Stimulated activated CD4-positive, alpha-beta T cell treated with anti-CD3 and anti-CD28 coated beads, Interleukin-15, amount 100 ng/mL, for 1 hour (primary cell): ENCODE results near the gene RNU4-1.
A peak's percentile ranks its signal among the peaks of the same experiment; 100 is the strongest.
"Not testable (repeated sequence)": the region's sequence is repeated elsewhere in the genome, so short reads cannot be mapped to it uniquely, and the experiment has no call there.

Experiments used
- DNase-seq, 2 donors: peaks; one replicate each; pipeline ENCODE4 v3.0.0-alpha.2; 2020; ENCODE audit warnings: low read depth in 1 of 2, low spot score in 1 of 2

Gene RNU4-1

GRCh38 chr12:120259418-120260202 is 33.4 kb downstream of the RNU4-1 start:
- no peak for DNase-seq

DNA sequence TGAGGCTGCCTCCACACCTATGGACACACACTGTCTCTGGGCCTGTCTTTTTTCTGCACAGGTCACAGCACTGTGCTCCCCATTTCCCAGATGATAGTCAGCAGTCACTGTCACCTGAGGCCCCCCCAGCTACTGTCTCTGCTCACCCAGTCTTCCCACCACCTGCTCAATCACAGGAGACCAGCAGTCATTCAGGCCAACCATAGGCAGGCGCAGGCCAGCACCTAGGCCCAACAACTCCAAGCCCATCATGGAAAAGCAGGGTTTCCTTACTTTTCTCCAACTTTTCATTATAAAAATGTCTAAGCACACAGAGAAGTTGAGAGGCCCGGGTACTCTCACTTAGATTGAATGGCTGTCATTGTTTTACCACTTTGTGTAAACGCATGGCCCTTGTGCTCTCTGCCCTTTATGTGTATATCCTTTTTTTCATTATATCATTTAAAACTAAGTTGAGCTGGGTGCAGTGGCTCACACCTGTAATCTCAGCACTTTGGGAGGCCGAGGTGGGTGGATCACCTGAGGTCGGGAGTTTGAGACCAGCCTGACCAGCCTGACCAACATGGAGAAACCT is 34.6 kb downstream of the RNU4-1 start:
- no peak for DNase-seq

GRCh38 chr12:120257041-120257821 is 35.8 kb downstream of the RNU4-1 start:
- DNase-seq = no peak

DNA sequence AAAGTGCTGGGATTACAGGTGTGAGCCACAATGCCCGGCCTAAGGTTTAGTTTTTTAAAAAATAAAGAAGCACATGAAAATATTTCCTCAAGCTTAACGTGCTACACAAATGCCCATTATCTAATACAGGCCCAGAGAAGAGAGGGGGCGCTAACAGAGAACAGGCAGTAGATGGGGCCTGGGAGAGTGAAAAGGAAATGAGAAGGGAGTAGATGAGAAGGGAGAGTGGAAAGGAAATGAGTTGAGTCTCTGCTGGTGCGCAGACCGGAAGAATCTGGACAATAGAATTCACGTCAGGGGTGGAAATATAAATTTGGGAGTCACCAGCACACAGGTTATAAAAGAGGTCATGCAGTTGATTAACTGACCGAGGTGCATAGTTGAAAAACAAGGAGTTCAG is 38.2 kb downstream of the RNU4-1 start:
- no peak for DNase-seq

- DNase-seq = not testable (repeated sequence)
Observed at GRCh38 chr12:120253313-120253712, 39.7 kb downstream of the RNU4-1 start.

DNA sequence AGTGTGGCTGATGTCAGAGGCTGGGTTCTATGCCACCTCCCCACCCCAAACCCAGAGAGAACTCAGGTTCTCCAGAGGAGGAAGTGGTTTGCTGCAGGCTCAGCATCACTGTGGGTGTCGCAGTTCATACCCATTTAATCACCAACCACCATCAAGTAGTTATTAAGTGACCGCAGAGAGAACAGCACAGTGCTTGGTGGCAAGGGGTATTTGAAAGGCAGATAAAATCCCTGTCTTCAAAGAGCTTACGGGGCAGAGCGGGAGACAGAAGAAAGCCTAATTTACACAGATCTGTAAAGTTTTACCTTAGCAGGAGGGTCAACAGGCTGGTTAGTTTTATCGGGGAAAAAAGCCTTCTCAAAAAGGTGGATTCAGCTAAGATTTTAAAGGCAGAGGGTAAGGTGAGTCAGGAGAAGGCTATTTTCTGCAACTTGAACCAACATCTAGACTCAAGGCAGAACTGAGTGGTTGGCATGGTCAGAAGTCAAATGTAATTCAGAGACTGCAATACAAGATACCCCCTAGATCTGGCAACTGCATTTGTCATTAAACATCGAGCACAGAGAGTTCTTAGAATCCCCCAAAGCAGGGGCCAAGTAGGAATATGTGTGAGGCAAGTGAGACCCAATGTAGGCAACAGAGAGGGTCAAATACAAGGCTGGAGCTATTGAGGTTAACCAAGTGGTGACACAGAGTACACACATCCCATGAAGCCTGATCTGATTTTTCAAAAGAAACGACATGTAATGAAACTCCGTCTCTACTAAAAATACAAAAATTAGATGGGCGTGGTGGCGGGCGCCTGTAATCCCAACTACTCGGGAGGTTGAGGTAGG is 40.7 kb downstream of the RNU4-1 start:
- peak in 1 of 2 donors; percentile 52 for DNase-seq

DNA sequence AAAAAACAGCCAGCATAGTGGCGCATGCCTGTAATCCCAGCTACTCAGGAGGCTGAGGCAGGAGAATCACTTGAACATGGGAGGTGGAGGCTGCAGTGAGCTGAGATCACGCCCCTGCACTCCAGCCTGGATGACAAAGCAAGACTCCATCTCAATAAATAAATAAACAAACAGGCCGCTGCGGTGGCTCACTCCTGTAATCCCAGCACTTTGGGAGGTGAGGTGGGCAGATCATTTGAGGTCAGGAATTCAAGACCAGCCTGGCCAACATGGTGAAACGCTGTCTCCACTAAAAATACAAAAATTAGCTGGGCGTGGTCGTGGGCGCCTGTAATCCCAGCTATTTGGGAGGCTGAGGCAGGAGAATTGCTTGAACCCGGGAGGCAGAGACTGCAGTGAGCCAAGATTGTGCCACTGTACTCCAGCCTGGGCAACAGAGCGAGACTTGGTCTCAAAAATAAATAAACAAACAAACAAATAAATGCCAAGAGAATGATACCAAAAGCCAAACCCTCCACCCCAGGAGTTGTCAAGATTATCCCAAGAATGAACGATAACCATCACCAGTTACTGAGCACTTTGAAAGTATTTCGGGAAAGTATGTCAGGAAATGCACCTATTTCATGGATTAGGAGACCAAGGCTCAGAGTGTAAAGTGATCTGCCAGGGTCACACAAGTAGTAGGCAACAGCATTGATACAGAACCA is 41.5 kb downstream of the RNU4-1 start:
- not testable (repeated sequence) for DNase-seq

GRCh38 chr12:120249875-120250795 is 42.9 kb downstream of the RNU4-1 start:
- DNase-seq = no peak

DNA sequence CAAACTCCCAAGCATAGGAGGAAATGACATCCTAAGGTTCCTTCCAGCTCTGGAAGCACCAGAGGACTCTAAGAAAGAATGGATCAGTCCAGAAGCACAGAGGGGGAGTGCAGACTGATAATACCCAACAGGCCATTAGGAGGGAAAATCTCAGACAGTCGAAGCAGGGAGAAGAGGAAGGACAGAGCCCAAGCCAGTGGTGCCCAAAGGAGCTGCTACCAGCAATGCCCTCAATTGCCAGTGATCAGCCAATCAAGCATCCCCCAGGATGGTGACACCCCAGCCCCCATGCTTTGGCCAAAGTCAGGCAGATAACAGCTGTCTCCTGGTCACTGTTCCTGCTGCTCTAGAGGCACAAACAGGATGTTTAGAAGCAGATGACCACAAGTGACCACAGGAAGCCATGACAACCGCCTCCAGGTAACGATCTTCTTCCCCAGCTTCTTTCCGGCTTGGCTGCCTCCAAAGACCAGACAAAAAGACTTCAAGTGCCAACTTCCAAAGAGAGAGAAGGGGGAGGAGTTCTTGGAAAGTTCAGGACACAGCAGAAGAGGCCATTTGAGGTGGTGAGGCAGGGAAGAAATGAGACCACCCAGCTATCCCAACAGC is 43.7 kb downstream of the RNU4-1 start:
- no peak for DNase-seq

GRCh38 chr12:120247621-120248030 is 45.4 kb downstream of the RNU4-1 start:
- DNase-seq = no peak

DNA sequence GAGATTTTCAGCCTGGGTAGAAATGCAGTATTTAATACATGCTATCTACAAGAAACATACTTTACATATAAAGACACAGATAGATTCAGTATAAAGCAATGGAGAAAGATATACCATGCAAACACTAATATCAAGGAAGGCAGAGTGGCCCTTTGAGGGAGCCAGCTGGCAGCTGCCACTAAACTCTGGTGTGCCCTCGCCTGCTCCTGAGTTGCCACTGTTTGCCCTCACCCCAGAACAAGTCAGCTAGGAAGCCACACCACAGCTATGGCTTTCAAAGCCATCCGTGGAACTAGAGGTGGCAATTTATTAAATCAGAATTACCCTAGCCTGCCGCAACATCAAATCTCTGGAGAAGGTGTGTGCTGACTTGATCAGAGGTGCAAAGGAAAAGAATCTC is 45.9 kb downstream of the RNU4-1 start:
- no peak for DNase-seq

- DNase-seq = not testable (repeated sequence)
Observed at GRCh38 chr12:120246705-120247104, 46.3 kb downstream of the RNU4-1 start.
